Epithelial cell of prostate (primary cell): ENCODE results near the gene TXNDC17.
"Not testable (repeated sequence)": the region's sequence is repeated elsewhere in the genome, so short reads cannot be mapped to it uniquely, and the experiment has no call there.

Experiments
- DNase-seq: peaks from one replicate; pipeline ENCODE4 v3.0.0-alpha.2; 2011; ENCODE audit warnings: low read depth, low spot score
- H3K27ac ChIP-seq: fragments of 450-650 bp; 2 replicates; pipeline ENCODE4 v1.5.1; 2017; ENCODE audit warnings: mild to moderate bottlenecking

TXNDC17 gene

GRCh38 chr17:6636105-6636504 lies 4.8 kb upstream of the TXNDC17 start:
- no peak for DNase-seq
- H3K27ac ChIP-seq, result no peak overlapping the region

GRCh38 chr17:6636616-6637457 lies 4.0 kb upstream of the TXNDC17 start:
- DNase-seq, result no peak
- H3K27ac ChIP-seq, result no peak overlapping the region

- DNase-seq, result no peak
- no peak overlapping the region for H3K27ac ChIP-seq
Observed at GRCh38 chr17:6637458-6637840, 3.4 kb upstream of the TXNDC17 start.

GRCh38 chr17:6638046-6638908 lies 2.6 kb upstream of the TXNDC17 start:
- DNase-seq, result no peak
- no peak overlapping the region for H3K27ac ChIP-seq

GRCh38 chr17:6639014-6639585 lies 1.8 kb upstream of the TXNDC17 start:
- DNase-seq, result no peak
- peak overlapping the region; percentile 85 for H3K27ac ChIP-seq

- DNase-seq, result no peak
- peak overlapping the region; percentile 85 for H3K27ac ChIP-seq
Observed at GRCh38 chr17:6639586-6640535, 999 bp upstream of the TXNDC17 start.

- H3K27ac ChIP-seq, result peak overlapping the region; percentile 85
- no peak for DNase-seq
Observed at GRCh38 chr17:6641247-6641863, 495 bp downstream of the TXNDC17 start.

GRCh38 chr17:6642592-6642991 lies 1.7 kb downstream of the TXNDC17 start:
- DNase-seq, result peak; percentile 78
- H3K27ac ChIP-seq, result peak overlapping the region; percentile 85

GRCh38 chr17:6643451-6644125 lies 2.7 kb downstream of the TXNDC17 start:
- peak; percentile 76 for DNase-seq
- H3K27ac ChIP-seq, result peak overlapping the region; percentile 85

GRCh38 chr17:6648181-6648580 lies 7.3 kb downstream of the TXNDC17 start:
- no peak overlapping the region for H3K27ac ChIP-seq
- no peak for DNase-seq

GRCh38 chr17:6651354-6651918 lies 10.6 kb downstream of the TXNDC17 start, which contains the start of the genes C17orf100 and MED31:
TSS of gene C17orf100 (plus strand) at chr17:6651762. CDS start at chr17:6651914, 152 bp downstream.
TSS of gene MED31 (minus strand) at chr17:6651605. CDS start at chr17:6651528, 77 bp downstream.
- H3K27ac ChIP-seq, result peak within 1 kb of the TSS; percentile 83
- peak; percentile 53 for DNase-seq

- peak overlapping the region; percentile 83 for H3K27ac ChIP-seq
- DNase-seq, result no peak
Observed at GRCh38 chr17:6651919-6652452, 11.1 kb downstream of the TXNDC17 start.

- peak; percentile 68 for DNase-seq
- peak overlapping the region; percentile 70 for H3K27ac ChIP-seq
Observed at GRCh38 chr17:6654841-6655731, 14.2 kb downstream of the TXNDC17 start.

- H3K27ac ChIP-seq, result peak overlapping the region; percentile 70
- DNase-seq, result not testable (repeated sequence)
Observed at GRCh38 chr17:6655732-6656361, 15.0 kb downstream of the TXNDC17 start.

GRCh38 chr17:6656797-6657632 lies 16.2 kb downstream of the TXNDC17 start:
- DNase-seq, H3K27ac ChIP-seq: not testable (repeated sequence)
